MM.1S (cell line): Measurements from ENCODE around the gene CHERP.

ENCODE experiments used
- EZH2 ChIP-seq: fragments of 300-600 bp; sonication (generic); optimal IDR thresholded peaks from 2 replicates; pipeline ENCODE3; 2017; ENCODE audit warnings: low read depth, mild to moderate bottlenecking, antibody characterized with exemption, low read length, mixed read lengths
- EZH2phosphoT487 ChIP-seq: fragments of 300-600 bp; sonication (generic); IDR thresholded peaks from 2 replicates; pipeline ENCODE4 v1.6.1; 2018; ENCODE audit warnings: antibody characterized with exemption, low read length
- TF ChIP-seq, protein P1 (sequence below): fragments of 300-600 bp; sonication (generic); IDR thresholded peaks from 2 replicates; pipeline ENCODE4 v1.5.1; 2016; ENCODE audit warnings: antibody characterized with exemption, low read length, mixed read lengths

DNA sequence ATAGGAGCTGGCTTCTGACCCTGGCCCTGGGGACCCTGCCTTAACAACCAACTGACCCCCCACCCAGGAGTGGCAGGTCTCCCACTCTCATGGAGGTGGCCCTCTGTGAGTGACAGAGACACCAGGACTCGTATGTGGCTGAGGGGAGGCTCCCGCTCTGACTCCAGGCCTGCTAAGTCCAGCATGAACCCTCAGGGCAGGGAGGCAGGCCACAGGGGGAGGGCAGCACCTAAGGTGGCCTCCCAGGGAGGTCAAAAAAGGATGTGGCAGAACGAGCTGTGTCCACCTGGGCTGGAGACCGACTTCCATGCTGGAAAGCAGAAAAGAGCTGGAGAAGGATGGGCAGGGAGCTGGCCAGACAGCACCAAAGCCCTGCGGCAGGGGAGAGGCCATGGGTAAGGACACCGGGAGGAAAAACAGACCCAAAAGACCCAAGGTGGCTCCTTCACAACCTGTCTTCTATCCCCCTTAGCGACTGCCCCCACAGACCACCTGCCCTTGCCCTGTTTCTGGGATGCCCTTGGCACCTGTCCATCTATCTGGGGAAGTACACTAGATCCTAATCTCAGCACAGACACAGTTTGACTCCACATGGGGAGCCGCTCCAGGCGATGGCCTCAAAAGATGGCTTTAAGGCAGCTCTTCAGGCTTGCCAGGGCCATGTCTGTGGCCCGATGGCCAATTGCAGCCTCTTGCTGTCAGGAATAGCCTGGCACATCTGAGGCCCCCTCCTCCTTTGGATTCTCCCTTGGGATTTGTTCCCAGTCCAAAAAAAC is 40.4 kb upstream of the CHERP start:
- TF ChIP-seq, protein P1, sequence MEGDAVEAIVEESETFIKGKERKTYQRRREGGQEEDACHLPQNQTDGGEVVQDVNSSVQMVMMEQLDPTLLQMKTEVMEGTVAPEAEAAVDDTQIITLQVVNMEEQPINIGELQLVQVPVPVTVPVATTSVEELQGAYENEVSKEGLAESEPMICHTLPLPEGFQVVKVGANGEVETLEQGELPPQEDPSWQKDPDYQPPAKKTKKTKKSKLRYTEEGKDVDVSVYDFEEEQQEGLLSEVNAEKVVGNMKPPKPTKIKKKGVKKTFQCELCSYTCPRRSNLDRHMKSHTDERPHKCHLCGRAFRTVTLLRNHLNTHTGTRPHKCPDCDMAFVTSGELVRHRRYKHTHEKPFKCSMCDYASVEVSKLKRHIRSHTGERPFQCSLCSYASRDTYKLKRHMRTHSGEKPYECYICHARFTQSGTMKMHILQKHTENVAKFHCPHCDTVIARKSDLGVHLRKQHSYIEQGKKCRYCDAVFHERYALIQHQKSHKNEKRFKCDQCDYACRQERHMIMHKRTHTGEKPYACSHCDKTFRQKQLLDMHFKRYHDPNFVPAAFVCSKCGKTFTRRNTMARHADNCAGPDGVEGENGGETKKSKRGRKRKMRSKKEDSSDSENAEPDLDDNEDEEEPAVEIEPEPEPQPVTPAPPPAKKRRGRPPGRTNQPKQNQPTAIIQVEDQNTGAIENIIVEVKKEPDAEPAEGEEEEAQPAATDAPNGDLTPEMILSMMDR: no peak
- TF ChIP-seq EZH2 (no peak), EZH2phosphoT487 (no peak)
